HepG2 (cell line): ENCODE data around the gene NELL1. TPM values are rescaled to one million over a fixed set of nuclear protein-coding genes. Genes with fewer than 3 reads are reported as not detected.

Experiments
- ATAC-seq: fragments of 200-7000 bp; cut with Tn5 transposase; 3 replicates; pipeline ENCODE4 v1.9.1; 2020; ENCODE audit warnings: mild to moderate bottlenecking, moderate library complexity
- BruUV-seq: library from RNA; stranded (reverse); fragments of 400-500 nt; replicated peaks from 2 replicates; lab custom pipeline; 2021; lab: Mats Ljungman, UMichigan
- CTCF ChIA-PET: fragments of 300-600 bp; formaldehyde crosslinking; extraction: SDS; loops from one replicate; lab custom pipeline; 2021; ENCODE audit warnings: low total read pairs, inconsistent platforms, low intra/inter-chr PET ratio; lab: Yijun Ruan, JAX
- POLR2A ChIA-PET: fragments of 350-600 bp; sonication (Branson Sonifier 250); formaldehyde crosslinking; loops from one replicate; lab custom pipeline; 2020; ENCODE audit warnings: antibody characterized with exemption, inconsistent platforms; lab: Yijun Ruan, JAX
- DNase-seq: peaks from one replicate; pipeline ENCODE4 v3.0.0-alpha.2; 2015; ENCODE audit warnings: low spot score
- FAIRE-seq: peaks from 3 replicates; lab custom pipeline; 2011; peaks lifted over from hg19 to GRCh38; lab: Jason Lieb, UNC
- H2AFZ ChIP-seq: one replicate; pipeline ENCODE4 v1.6.1; 2011; ENCODE audit warnings: low read length, inconsistent platforms
- H3K27ac ChIP-seq: fragments of 300-600 bp; 3 replicates; pipeline ENCODE4 v1.8.0; 2011; ENCODE audit warnings: mixed run types, mild to moderate bottlenecking, mixed read lengths, low read length, inconsistent platforms; ENCODE audit not compliant: insufficient read depth; ENCODE audit errors: extremely low read length
- H3K27me3 ChIP-seq, 2 experiments: fragments of 200-600 bp in 1 of 2; 2 replicates in 1 of 2; 3 replicates in 1 of 2; pipeline versions ENCODE4 v1.6.0 to v1.8.0; 2011; ENCODE audit warnings: low read length in 2 of 2, mild to moderate bottlenecking in 2 of 2, moderate library complexity in 2 of 2, inconsistent platforms in 1 of 2; ENCODE audit not compliant: insufficient read depth in 2 of 2, control insufficient read depth in 1 of 2
- H3K36me3 ChIP-seq, 2 experiments: fragments of 200-600 bp in 1 of 2; replicated peaks in 1 of 2; 2 replicates in 1 of 2; 3 replicates in 1 of 2; pipeline versions ENCODE4 v1.5.1 to v1.8.0; 2011; ENCODE audit warnings: low read length in 2 of 2, inconsistent platforms in 1 of 2; ENCODE audit not compliant: insufficient read depth in 2 of 2, control insufficient read depth in 1 of 2
- H3K4me1 ChIP-seq: 2 replicates; pipeline ENCODE4 v1.5.1; 2012; ENCODE audit warnings: low read length, inconsistent platforms; ENCODE audit not compliant: insufficient read depth
- H3K4me2 ChIP-seq: 2 replicates; pipeline ENCODE4 v1.6.0; 2011; ENCODE audit warnings: low read depth, low read length, inconsistent platforms
- H3K4me3 ChIP-seq, 3 experiments: fragments of 200-600 bp in 1 of 3; sonication (generic), shearing (Covaris generic) in 1 of 3; replicated peaks in 1 of 3; 2 replicates each; pipeline ENCODE4 v1.5.1; 2011 to 2016; ENCODE audit warnings: low read length in 3 of 3, inconsistent platforms in 2 of 3, low read depth in 2 of 3, mild to moderate bottlenecking in 2 of 3, control low read depth in 1 of 3, mixed read lengths in 1 of 3; ENCODE audit not compliant: insufficient read depth in 1 of 3
- H3K79me2 ChIP-seq: one replicate; pipeline ENCODE4 v1.6.1; 2011; ENCODE audit warnings: low read length, inconsistent platforms; ENCODE audit not compliant: insufficient read depth
- H3K9ac ChIP-seq: 2 replicates; pipeline ENCODE4 v1.6.0; 2011; ENCODE audit warnings: mild to moderate bottlenecking, low read depth, low read length, inconsistent platforms; ENCODE audit not compliant: insufficient read depth
- H3K9me3 ChIP-seq: 2 replicates; pipeline ENCODE4 v1.5.1; 2012; ENCODE audit warnings: mild to moderate bottlenecking, low read length
- H4K20me1 ChIP-seq: 2 replicates; pipeline ENCODE4 v1.6.0; 2011; ENCODE audit warnings: inconsistent platforms, mild to moderate bottlenecking, low read length, moderate library complexity; ENCODE audit not compliant: insufficient read depth
- ATF4 ChIP-seq, 2 experiments: fragments of 450-650 bp in 1 of 2; sonication (generic) in 1 of 2; formaldehyde crosslinking; IDR thresholded peaks; 2 replicates each; pipeline versions ENCODE4 v1.5.0 to v1.8.0; 2020 to 2022; ENCODE audit warnings: mild to moderate bottlenecking in 1 of 2, missing genetic modification reagents in 1 of 2
- CEBPZ ChIP-seq: IDR thresholded peaks from 2 replicates; pipeline ENCODE4 v1.6.1; 2012; ENCODE audit warnings: low read length, improper control_type of control experiment
- GLI4 ChIP-seq: sonication (generic); formaldehyde crosslinking; IDR thresholded peaks from 2 replicates; pipeline ENCODE4 v1.5.1; 2020; ENCODE audit warnings: missing genetic modification reagents, mild to moderate bottlenecking, moderate library complexity, borderline replicate concordance
- HDAC2 ChIP-seq: sonication (generic); formaldehyde crosslinking; IDR thresholded peaks from 2 replicates; pipeline ENCODE4 v1.4.0; 2020; ENCODE audit warnings: missing genetic modification reagents
- MAFF ChIP-seq: IDR thresholded peaks from 2 replicates; pipeline ENCODE4 v1.6.1; 2011; ENCODE audit warnings: low read depth, low read length, improper control_type of control experiment
- MAFK ChIP-seq, 2 experiments: IDR thresholded peaks in 1 of 2; conservative IDR thresholded peaks in 1 of 2; 2 replicates each; pipeline ENCODE4 v1.6.1; 2011; ENCODE audit warnings: improper control_type of control experiment in 2 of 2, low read length in 2 of 2
- SATB2 ChIP-seq: sonication (generic); formaldehyde crosslinking; IDR thresholded peaks from 2 replicates; pipeline ENCODE4 v1.5.0; 2020; ENCODE audit warnings: missing genetic modification reagents
- TBP ChIP-seq: sonication (generic); formaldehyde crosslinking; IDR thresholded peaks from 2 replicates; pipeline ENCODE4 v1.5.0; 2020; ENCODE audit warnings: missing genetic modification reagents
- ZNF256 ChIP-seq: sonication (generic); formaldehyde crosslinking; conservative IDR thresholded peaks from 2 replicates; pipeline ENCODE4 v1.4.0; 2020; ENCODE audit warnings: missing genetic modification reagents
- WGBS: methylation state at CpG from one replicate; pipeline ENCODE4 v1.1.6; 2017; ENCODE audit warnings: low lambda C conversion rate; 5-methylcytosine and 5-hydroxymethylcytosine counted together
- in situ Hi-C: cut with HindIII; loops from 2 replicates; pipeline ENCODE4 v1.10.0; 2017; ENCODE audit warnings: low pct_unique_long_range_greater_than_20kb; ENCODE audit not compliant: extremely low pct_ligation_motif_present
- intact Hi-C: fragments of 100-400 bp; cut with micrococcal nuclease; formaldehyde crosslinking; loops from one replicate; pipeline ENCODE4 v1.10.0; 2022; ENCODE audit not compliant: unreplicated experiment
- polyA plus RNA-seq, 8 experiments: library from polyadenylated mRNA; depleted of rRNA in 3 of 8; stranded (reverse) in 7 of 8; unstranded in 1 of 8; fragments of >200 nt; fragmentation: Illumina TruSeq in 4 of 8; extraction: Trizol in 4 of 8; gene quantifications; 2 replicates each; pipeline versions ENCODE4 v1.2.1 to v1.2.3, GENCODE V29; 2011 to 2016; ENCODE audit warnings: low read depth in 4 of 8, missing spikeins in 1 of 8, mixed read lengths in 1 of 8; ENCODE audit not compliant: insufficient read depth in 1 of 8
- total RNA-seq, 5 experiments: library from RNA; depleted of rRNA; stranded (reverse); fragments of >200 nt; fragmentation: Illumina TruSeq; extraction: Trizol; gene quantifications; 2 replicates each; pipeline ENCODE4 v1.2.3, GENCODE V29; 2016; ENCODE audit warnings: low read depth in 1 of 5

The NELL1 gene
- total and polyA plus RNA-seq, 2 of the 13 experiments (the other 11 are each of a cell fraction or from before 2014, with no cell fraction given), result not detected

- Histone ChIP-seq H3K9ac (no peak overlapping the region), H3K4me2 (no peak overlapping the region), H4K20me1 (no peaks in the 10 kb centered on the region), H3K4me1 (no peaks in the 10 kb centered on the region), H3K79me2 (no peaks in the 10 kb centered on the region), H3K27ac (no peak overlapping the region), H2AFZ (no peak overlapping the region), H3K4me3 (no peak overlapping the region), H3K9me3 (no peaks in the 10 kb centered on the region), H3K36me3 (no peaks in the 10 kb centered on the region), H3K27me3 (no peaks in the 10 kb centered on the region)
- in situ Hi-C loops (no loop called here), intact Hi-C loops (no loop called here)
- TF ChIP-seq SATB2 (CRISPR knock-in tag) (no peak), ATF4 (CRISPR knock-in tag; IDR thresholded peaks at IDR 0.05) (no peak), HDAC2 (CRISPR knock-in tag) (no peak), MAFK (conservative IDR thresholded peaks at IDR 0.05 in 1 of 2, IDR thresholded peaks at IDR 0.05 in 1 of 2; ENCODE audit: low read length in 2 of 2) (peak; percentile 86 to 94), CEBPZ (no peak), TBP (CRISPR knock-in tag) (no peak), MAFF (peak; percentile 94), ZNF256 (no peak), GLI4 (CRISPR knock-in tag) (no peak)
- FAIRE-seq (no peak), DNase-seq (no peak), ATAC-seq (no peak)
- CTCF ChIA-PET, result no interaction called here
- POLR2A ChIA-PET, result no interaction called here
- no TSS peak for BruUV-seq
- 3% methylated on average over 1 of the region's 1 CpG for WGBS
Observed at GRCh38 chr11:21546703-21547102, 877.3 kb downstream of the NELL1 start.
